Inflammatory macrophage (primary cell): ENCODE measurements around the gene S1PR5.
"Not testable (repeated sequence)": the region's sequence is repeated elsewhere in the genome, so short reads cannot be mapped to it uniquely, and the experiment has no call there.

Experiments used
- DNase-seq, 2 donors: peaks; one replicate each; pipeline ENCODE4 v3.0.0-alpha.2; 2020 to 2022

The S1PR5 gene

DNA sequence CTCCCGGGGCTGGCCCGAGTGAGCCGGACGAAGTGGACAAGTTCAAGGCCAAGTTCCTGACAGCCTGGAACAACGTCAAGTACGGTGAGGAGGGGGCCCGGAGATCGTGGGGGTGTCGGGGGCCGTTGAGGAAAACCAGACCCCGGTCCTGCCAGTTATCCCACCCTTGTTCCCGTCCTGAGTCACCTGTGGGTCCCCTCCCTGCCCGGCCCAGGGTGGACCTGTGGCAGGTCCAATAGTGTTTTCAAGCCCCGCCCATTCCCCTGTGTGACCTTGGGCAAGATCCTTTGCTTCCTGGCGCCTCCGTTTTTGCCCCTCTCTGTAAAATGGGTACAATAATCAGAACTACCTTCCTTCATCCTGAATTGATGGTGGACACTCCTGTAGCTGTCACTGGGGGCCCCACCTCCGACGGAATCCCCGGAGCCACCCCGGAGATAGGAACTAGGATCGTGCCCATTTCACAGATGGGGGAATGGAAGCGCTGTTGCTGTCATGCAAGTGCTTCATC, 27.1 kb upstream of the S1PR5 start:
- peak in 1 of 2 donors; percentile 27 for DNase-seq

DNA sequence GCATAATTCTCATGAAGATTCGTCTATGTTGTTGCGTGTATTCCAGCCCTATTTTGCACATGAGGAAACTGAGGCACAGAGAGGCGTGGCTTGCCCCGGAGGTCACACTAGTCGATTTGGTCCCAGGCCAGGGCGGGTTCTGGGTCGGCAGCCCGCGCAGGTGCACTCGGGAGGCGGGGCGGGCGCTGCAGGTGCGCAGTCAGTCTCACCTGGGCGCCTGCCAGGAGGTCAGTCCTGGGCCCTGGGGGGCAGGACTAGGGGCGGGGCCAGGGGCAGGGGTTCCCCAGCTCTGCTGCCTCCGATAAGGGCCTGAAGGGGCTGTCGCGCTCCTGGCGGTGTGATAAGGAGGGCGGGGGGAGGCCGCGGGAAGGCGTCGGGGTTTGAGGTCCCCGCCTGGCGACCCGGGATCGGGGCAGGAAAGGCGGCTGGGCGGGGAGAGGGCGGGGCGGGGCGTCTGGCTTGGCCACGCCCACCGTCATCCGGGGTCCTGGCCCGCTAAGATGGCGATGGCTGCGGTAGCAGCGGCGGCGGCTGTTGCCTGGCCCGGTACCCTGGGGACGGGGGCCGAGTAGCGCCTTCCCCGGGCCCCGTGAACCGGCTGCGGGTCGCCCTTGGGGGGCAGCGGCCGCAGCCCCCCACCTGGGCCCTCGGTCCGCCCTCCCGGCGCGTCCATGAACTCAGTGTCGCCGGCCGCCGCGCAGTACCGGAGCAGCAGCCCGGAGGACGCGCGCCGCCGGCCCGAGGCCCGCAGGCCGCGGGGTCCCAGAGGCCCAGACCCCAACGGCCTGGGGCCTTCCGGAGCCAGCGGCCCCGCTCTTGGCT, 26.4 kb upstream of the S1PR5 start, which contains the start of gene ATG4D:
Gene ATG4D (plus strand): TSS at position 485 of the 822 bp plus-strand sequence. CDS start 187 bp downstream, at position 672.
- peak; percentile 71 to 73 for DNase-seq

- DNase-seq: no peak
Observed at GRCh38 chr19:10543059-10543419, 25.8 kb upstream of the S1PR5 start.

DNA sequence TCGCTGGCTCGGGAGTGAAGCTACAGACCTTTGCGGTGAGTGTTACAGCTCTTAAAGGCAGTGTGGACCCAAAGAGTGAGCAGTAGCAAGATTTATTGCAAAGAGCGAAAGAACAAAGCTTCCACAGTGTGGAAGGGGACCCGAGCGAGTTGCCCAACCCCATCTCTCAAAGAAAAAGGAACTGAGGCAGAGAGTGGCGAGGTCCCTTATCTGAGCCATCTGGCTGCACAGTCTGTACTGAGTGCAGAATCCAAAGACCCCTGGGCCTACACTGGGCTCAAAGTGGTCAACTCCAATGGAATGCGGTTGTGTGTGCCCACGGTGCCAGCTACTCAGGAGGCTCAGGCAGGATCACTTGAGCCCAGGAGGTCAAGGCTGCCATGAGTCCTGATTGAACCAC, 21.8 kb upstream of the S1PR5 start:
- DNase-seq: peak in 1 of 2 donors; percentile 16

GRCh38 chr19:10538204-10538983, 21.1 kb upstream of the S1PR5 start:
- peak in 1 of 2 donors; percentile 28 for DNase-seq

- no peak for DNase-seq
Observed at GRCh38 chr19:10537668-10538067, 20.4 kb upstream of the S1PR5 start.

GRCh38 chr19:10535613-10536012, 18.4 kb upstream of the S1PR5 start:
- DNase-seq: no peak

GRCh38 chr19:10533646-10534386, 16.6 kb upstream of the S1PR5 start:
- no peak for DNase-seq

DNA sequence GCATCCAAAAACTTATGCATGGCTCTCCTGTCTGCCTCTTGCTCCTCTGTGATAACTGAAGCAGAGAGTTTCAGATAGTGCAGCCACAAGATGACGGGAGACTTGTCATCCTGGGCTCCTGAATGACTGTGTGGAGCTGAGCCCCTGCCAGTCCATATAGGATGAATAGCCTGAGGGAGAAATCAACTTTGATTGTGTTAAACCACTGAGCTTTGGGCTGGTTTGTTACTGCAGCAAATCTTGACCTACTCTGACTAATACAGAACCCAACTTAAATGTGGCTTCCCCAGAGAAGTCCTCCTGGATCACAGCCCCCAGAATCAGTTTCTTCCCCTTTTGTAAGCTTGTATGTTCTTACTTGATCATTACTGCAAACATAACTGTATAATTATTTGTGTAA, 15.2 kb upstream of the S1PR5 start:
- no peak for DNase-seq

GRCh38 chr19:10526887-10527286, 9.6 kb upstream of the S1PR5 start:
- DNase-seq: not testable (repeated sequence)

DNA sequence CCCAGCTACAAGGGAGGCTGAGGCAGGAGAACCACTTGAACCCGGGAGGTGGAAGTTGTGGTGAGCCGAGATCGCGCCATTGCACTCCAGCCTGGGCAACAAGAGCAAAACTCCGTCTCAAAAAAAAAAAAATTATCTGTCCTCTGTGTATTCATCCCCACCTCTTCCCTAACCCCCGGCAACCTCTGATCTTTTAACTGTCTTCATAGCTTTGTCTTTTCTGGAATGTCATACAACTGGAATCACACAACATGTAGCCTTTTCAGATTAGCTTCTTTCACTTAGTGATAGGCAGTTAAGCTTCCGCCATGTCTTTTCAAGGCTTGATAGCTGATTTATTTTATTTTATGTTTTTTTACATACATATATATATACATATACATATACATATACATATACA, 8.4 kb upstream of the S1PR5 start:
- DNase-seq: no peak

GRCh38 chr19:10523135-10523636, 5.9 kb upstream of the S1PR5 start:
- DNase-seq: no peak

DNA sequence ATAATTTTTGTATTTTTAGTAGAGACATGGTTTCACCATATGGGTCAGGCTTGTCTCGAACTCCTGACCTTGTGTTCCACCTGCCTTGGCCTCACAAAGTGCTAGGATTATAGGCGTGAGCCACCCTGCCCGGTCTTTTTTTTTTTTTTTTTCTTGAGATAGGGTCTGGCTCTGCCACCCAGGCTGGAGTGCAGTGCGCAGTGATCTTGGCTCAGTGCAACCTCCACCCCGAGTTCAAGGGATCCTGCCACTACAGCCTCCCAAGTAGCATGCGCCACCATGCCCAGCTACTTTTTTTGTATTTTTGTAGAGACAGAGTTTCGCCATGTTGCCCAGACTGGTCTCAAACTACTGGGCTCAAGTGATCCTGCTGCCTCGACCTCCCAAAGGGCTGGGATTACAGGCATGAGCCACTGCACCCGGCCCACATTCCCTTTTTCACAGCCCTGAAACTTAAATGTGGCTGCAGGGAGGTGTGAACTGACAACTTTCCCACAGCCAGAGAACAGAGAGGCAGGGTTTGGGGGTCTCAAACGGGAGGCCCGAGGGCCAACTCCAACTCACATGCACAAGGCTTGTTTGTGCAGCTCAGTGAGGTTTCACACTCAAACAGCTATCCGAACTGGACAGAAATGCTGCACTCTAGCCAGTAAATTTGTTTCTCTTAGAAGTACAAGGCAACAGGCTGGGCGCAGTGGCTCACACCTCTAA, 4.4 kb upstream of the S1PR5 start:
- DNase-seq: no peak

- DNase-seq: no peak
Observed at GRCh38 chr19:10520652-10521318, 3.5 kb upstream of the S1PR5 start.

- no peak for DNase-seq
Observed at GRCh38 chr19:10519421-10519820, 2.2 kb upstream of the S1PR5 start.

DNA sequence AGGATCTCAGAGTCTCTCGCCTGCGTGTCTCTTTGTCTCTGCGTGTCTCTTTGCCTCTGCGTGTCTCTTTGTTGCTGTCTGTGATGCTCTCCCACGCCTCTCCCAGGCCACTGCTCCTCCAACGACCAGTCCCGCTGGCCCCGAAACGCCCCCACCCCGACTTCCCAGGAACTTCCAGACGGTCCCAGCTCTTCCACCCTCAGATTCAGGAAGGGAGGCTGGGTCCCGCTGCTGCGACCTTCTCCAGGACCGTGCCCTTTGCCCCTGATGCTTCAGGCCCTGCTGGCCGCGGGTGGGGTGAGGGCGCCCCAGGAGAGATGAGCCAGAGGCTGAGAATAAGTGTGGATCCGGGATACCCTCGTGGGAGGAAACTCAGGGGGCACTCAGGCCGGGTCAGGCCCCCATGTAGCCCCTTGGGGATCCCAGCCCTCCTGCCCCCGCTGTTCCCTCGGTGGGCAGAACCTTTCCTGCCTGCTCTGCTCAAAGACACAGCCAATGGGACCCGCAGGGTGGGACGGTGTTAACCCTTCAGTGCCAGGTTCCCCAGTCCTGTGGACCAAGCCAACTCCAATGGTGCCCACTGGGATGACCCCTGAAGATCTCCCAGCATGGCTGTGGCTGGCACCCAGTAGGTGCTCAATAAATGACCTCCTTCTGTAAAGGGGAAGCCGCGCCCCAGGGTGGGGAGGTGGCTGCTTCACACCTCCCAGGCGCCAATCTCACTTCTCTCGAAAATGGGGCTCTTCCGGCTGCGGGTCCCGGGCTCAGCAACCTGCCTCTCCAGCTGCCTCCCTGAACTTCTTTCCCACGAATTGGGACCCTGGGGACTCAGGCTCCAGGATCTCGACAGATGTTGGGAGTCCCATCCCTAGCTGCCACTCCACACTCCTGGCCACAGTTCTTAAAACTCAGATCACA, 1.5 kb upstream of the S1PR5 start:
- peak in 1 of 2 donors; percentile 24 for DNase-seq

DNA sequence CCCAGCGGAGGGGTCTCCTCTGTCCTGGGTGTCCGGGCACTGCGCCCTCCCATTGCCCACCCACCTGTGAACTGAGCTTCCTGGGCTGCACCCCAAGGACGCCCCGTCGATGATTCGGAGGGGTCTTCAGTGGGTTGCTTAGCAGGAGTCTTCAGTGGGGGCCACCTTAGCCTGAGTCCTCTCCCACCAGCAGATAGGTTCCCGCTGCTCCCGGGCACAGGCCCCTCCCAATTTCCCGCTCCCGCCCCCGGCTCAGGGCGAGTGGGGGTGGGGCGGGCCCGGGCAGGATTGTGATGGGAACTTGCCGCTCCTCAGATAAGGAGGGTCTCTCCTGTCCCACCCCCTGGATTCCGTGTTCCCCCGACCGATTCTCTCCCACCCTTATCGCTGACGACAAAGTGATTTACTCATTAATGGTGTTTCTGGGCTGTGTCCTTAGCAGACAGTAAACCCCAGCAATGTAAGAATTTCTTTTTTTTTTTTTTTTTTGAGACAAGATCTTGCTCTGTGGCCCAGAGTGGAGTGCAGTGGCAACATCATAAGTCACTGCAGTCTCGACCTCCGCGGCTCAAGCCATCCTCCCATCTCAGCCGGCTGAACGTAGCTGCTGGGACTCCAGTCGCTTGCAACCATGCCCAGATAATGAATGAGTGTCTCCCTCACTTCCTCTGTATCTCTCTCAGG, 655 bp upstream of the S1PR5 start:
- DNase-seq: peak in 1 of 2 donors; percentile 11

DNA sequence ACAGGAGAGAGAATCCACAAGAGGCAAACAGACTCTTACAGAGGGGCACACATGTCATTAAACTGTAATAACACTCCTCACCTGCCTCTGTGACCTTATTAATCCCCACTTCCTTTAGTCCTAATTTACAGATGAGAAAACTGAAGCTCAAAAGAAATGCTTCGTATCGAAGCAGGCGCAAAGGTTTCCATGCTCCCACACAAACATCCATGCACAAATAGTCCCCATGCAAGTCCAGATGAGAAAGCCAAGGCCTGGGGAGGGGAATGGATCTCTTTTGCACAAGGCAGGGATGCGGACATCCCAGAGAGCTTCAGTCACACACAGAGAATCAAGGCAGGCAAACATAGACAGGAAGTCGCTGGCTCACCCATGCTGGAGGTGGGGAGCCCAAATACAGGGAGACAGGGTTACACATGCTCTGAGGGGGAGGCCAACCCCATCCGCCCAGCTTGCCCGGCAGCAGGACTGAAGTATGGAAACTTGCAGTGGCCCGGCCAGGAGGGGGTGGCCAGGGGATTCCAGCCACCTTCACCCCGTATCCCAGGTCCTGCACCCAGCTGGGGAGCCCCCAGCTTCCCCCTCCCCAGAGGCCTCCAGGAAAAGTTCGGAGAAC, 468 bp downstream of the S1PR5 start:
- no peak for DNase-seq

GRCh38 chr19:10516064-10516385, 1.2 kb downstream of the S1PR5 start:
- DNase-seq: no peak
